Hepatocyte (in vitro differentiated cells): Measurements from ENCODE around the gene VAV2. TPM values are rescaled to one million over a fixed set of nuclear protein-coding genes. Genes with fewer than 3 reads are reported as not detected.

ENCODE experiments used
- DNase-seq: peaks from one replicate; pipeline ENCODE4 v3.0.0-alpha.2; 2016; ENCODE audit warnings: low spot score
- H2AFZ ChIP-seq: fragments of 200-600 bp; sonication (generic); 2 replicates; pipeline ENCODE4 v1.6.0; 2016; ENCODE audit warnings: antibody characterized with exemption, mild to moderate bottlenecking
- H3K27ac ChIP-seq: fragments of 200-600 bp; sonication (generic); 2 replicates; pipeline ENCODE4 v1.5.1; 2016; ENCODE audit warnings: mild to moderate bottlenecking
- H3K27me3 ChIP-seq: fragments of 200-600 bp; sonication (generic); 2 replicates; pipeline ENCODE4 v1.6.1; 2016
- H3K36me3 ChIP-seq: fragments of 200-600 bp; sonication (generic); replicated peaks from 2 replicates; pipeline ENCODE4 v1.5.1; 2016; ENCODE audit warnings: low read depth; ENCODE audit not compliant: insufficient read depth
- H3K4me1 ChIP-seq: fragments of 200-600 bp; sonication (generic); 2 replicates; pipeline ENCODE4 v1.5.1; 2016; ENCODE audit warnings: mild to moderate bottlenecking, moderate library complexity; ENCODE audit not compliant: insufficient read depth
- H3K4me2 ChIP-seq: fragments of 200-600 bp; sonication (generic); 2 replicates; pipeline ENCODE4 v1.6.0; 2016
- H3K4me3 ChIP-seq: fragments of 200-600 bp; sonication (generic); 2 replicates; pipeline ENCODE4 v1.5.1; 2016; ENCODE audit warnings: mild to moderate bottlenecking
- H3K79me2 ChIP-seq: fragments of 200-600 bp; sonication (generic); 2 replicates; pipeline ENCODE4 v1.6.0; 2017; ENCODE audit warnings: mild to moderate bottlenecking
- H3K9me2 ChIP-seq: fragments of 200-600 bp; sonication (generic); replicated peaks from 2 replicates; pipeline ENCODE4 v1.6.0; 2017; ENCODE audit warnings: mild to moderate bottlenecking; ENCODE audit not compliant: insufficient read depth
- H3K9me3 ChIP-seq: fragments of 200-600 bp; sonication (generic); 2 replicates; pipeline ENCODE4 v1.5.1; 2016; ENCODE audit warnings: low read depth, mild to moderate bottlenecking
- H4K20me1 ChIP-seq: fragments of 200-600 bp; sonication (generic); 2 replicates; pipeline ENCODE4 v1.6.0; 2016; ENCODE audit warnings: mild to moderate bottlenecking; ENCODE audit not compliant: insufficient read depth, poor library complexity, severe bottlenecking
- EZH2 ChIP-seq: fragments of 200-600 bp; sonication (generic); IDR thresholded peaks from 2 replicates; pipeline ENCODE4 v1.6.1; 2016; ENCODE audit warnings: antibody characterized with exemption, mild to moderate bottlenecking, borderline replicate concordance
- EZH2phosphoT487 ChIP-seq: fragments of 200-600 bp; sonication (generic); IDR thresholded peaks from one replicate; pipeline ENCODE4 v1.6.1; 2018; ENCODE audit warnings: antibody characterized with exemption, mild to moderate bottlenecking, low read depth, moderate library complexity; ENCODE audit not compliant: unreplicated experiment, severe bottlenecking
- WGBS: methylation state at CpG from one replicate; pipeline ENCODE4 v1.1.6; 2016; ENCODE audit warnings: low lambda C conversion rate; ENCODE audit errors: missing lambda C conversion rate; 5-methylcytosine and 5-hydroxymethylcytosine counted together
- polyA plus RNA-seq: library from polyadenylated mRNA; unstranded; fragments of >200 nt; fragmentation: Nextera tagmentation; extraction: Ambion mirVana; gene quantifications from 2 replicates; pipeline ENCODE4 v1.2.1, GENCODE V29; 2016
- total RNA-seq: library from RNA; depleted of rRNA; stranded (reverse); fragments of >200 nt; gene quantifications from 2 replicates; pipeline ENCODE4 v1.2.3, GENCODE V29; 2014
- TF ChIP-seq, protein P1 (sequence below): fragments of 200-600 bp; sonication (generic); IDR thresholded peaks from 2 replicates; pipeline ENCODE4 v1.5.1; 2016; ENCODE audit warnings: antibody characterized with exemption, mild to moderate bottlenecking; ENCODE audit not compliant: poor library complexity

VAV2 gene
- total and polyA plus RNA-seq, 2 experiments from 2014 or later, result 24.9 to 27.7 TPM

- no peaks in the 10 kb centered on the region for H3K4me1 ChIP-seq
- no peaks in the 10 kb centered on the region for H3K27me3 ChIP-seq
- TF ChIP-seq, protein P1, sequence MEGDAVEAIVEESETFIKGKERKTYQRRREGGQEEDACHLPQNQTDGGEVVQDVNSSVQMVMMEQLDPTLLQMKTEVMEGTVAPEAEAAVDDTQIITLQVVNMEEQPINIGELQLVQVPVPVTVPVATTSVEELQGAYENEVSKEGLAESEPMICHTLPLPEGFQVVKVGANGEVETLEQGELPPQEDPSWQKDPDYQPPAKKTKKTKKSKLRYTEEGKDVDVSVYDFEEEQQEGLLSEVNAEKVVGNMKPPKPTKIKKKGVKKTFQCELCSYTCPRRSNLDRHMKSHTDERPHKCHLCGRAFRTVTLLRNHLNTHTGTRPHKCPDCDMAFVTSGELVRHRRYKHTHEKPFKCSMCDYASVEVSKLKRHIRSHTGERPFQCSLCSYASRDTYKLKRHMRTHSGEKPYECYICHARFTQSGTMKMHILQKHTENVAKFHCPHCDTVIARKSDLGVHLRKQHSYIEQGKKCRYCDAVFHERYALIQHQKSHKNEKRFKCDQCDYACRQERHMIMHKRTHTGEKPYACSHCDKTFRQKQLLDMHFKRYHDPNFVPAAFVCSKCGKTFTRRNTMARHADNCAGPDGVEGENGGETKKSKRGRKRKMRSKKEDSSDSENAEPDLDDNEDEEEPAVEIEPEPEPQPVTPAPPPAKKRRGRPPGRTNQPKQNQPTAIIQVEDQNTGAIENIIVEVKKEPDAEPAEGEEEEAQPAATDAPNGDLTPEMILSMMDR, result no peak
- TF ChIP-seq EZH2phosphoT487 (no peak), EZH2 (no peak)
- H3K9me3 ChIP-seq, result no peaks in the 10 kb centered on the region
- H3K79me2 ChIP-seq, result no peaks in the 10 kb centered on the region
- WGBS, result 99% methylated on average over 17 of the region's 17 CpGs
- H3K36me3 ChIP-seq, result no peaks in the 10 kb centered on the region
- H2AFZ ChIP-seq, result no peak overlapping the region
- no peak overlapping the region for H3K27ac ChIP-seq
- H3K4me3 ChIP-seq, result no peak overlapping the region
- H3K9me2 ChIP-seq, result no peaks in the 10 kb centered on the region
- no peaks in the 10 kb centered on the region for H4K20me1 ChIP-seq
- no peak for DNase-seq
- no peak overlapping the region for H3K4me2 ChIP-seq
These were observed 48.0 kb upstream of the VAV2 start for GRCh38 chr9:134040176-134040565.

DNA sequence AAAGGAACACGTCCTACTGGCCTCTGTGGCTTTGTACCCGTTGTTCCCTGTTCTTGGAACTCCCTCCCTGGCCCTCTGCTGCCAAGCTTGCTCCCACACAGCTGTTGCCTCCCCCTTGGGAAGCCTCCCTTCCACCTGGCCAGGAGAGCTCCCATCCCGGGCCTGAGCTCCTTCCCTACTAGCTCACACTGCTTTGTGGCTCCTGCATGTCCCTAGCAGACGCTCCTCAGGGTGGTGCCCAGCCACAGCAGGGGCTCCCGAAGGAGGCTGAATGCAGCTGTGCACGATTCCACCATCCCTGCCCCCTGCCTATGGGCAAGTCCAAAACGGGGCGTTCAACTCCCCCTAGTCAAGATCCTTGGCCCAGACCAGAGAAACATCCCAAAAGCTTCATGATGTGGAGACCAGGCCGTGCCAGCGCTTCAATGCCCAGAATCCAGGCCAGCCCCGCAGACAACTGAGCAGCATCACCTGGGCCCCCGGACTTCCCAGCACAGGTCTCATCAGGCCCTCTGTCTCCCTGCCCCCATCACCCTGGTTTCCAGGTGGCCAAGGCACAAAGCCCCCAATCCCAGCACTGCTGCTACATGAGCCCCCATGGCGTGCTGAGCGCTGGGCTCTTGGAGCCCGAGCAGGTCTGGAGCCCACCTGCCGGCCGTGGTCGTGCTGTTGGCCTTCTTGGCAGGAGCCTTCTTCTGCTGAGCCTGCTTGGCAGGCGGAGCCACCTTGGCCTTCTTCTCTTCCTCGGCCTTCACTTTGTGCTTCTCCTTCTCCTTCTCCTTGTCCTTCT, 47.5 kb upstream of the VAV2 start:
- no peak overlapping the region for H3K27ac ChIP-seq
- no peak overlapping the region for H3K4me2 ChIP-seq
- DNase-seq, result no peak
- 94% methylated on average over 19 of the region's 20 CpGs for WGBS
- no peaks in the 10 kb centered on the region for H3K9me2 ChIP-seq
- no peak overlapping the region for H3K4me3 ChIP-seq
- H3K9me3 ChIP-seq, result no peaks in the 10 kb centered on the region
- no peak overlapping the region for H2AFZ ChIP-seq
- no peaks in the 10 kb centered on the region for H3K4me1 ChIP-seq
- no peaks in the 10 kb centered on the region for H3K79me2 ChIP-seq
- H4K20me1 ChIP-seq, result no peaks in the 10 kb centered on the region
- no peaks in the 10 kb centered on the region for H3K27me3 ChIP-seq
- TF ChIP-seq EZH2, result no peak
- H3K36me3 ChIP-seq, result no peaks in the 10 kb centered on the region

GRCh38 chr9:134037641-134038040, 45.5 kb upstream of the VAV2 start:
- TF ChIP-seq, protein P1, result no peak
- TF ChIP-seq EZH2phosphoT487 (no peak), EZH2 (no peak)
- Histone ChIP-seq H3K4me1 (no peaks in the 10 kb centered on the region), H3K9me3 (no peaks in the 10 kb centered on the region), H4K20me1 (no peaks in the 10 kb centered on the region), H3K27me3 (no peaks in the 10 kb centered on the region), H3K36me3 (no peaks in the 10 kb centered on the region), H3K79me2 (no peaks in the 10 kb centered on the region), H3K9me2 (no peaks in the 10 kb centered on the region), H3K4me2 (no peak overlapping the region), H3K27ac (no peak overlapping the region), H3K4me3 (no peak overlapping the region), H2AFZ (no peak overlapping the region)
- WGBS, result 98% methylated on average over 2 of the region's 2 CpGs
- no peak for DNase-seq

GRCh38 chr9:134036130-134036529, 44.0 kb upstream of the VAV2 start:
- H3K4me1 ChIP-seq, result no peaks in the 10 kb centered on the region
- no peaks in the 10 kb centered on the region for H3K9me2 ChIP-seq
- DNase-seq, result no peak
- H4K20me1 ChIP-seq, result no peaks in the 10 kb centered on the region
- no peak for TF ChIP-seq EZH2
- TF ChIP-seq, protein P1, result no peak
- no peak for TF ChIP-seq EZH2phosphoT487
- 95% methylated on average over 16 of the region's 16 CpGs for WGBS
- no peak overlapping the region for H2AFZ ChIP-seq
- no peaks in the 10 kb centered on the region for H3K9me3 ChIP-seq
- H3K27ac ChIP-seq, result no peak overlapping the region
- no peak overlapping the region for H3K4me3 ChIP-seq
- no peak overlapping the region for H3K4me2 ChIP-seq
- no peaks in the 10 kb centered on the region for H3K79me2 ChIP-seq
- no peaks in the 10 kb centered on the region for H3K27me3 ChIP-seq
- no peaks in the 10 kb centered on the region for H3K36me3 ChIP-seq
